ENCODE results near the gene TBC1D22A. TPM values are rescaled to one million over a fixed set of nuclear protein-coding genes. Genes with fewer than 3 reads are reported as not detected.

Gene TBC1D22A
- polyA plus RNA-seq, 1 of the 3 experiments (the other 2 are of a cell fraction): 16.5 TPM

DNA sequence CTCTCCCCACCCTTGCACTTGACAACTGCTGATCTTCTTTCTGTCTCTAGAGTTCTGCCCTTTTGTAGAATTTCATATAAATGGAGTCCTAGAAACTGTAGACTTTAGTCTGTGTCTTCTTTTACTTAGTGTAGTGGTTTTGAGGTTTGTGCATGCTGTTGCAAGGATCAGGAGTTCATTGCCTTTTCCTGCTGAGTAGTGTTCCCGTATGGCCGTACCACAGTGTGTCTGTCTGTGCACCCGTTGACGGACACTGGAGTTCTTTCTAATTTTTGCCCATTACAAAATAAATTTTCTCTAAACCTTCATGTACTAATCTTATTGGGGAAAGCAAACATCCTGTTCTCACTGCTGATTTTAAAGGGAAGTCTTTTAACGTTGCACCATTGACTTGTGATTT is 138.1 kb downstream of the TBC1D22A start (continued):
- TF ChIP-seq EP300 (IDR thresholded peaks at IDR 0.05; ENCODE audit: borderline replicate concordance in 1 of 2, low read depth in 1 of 2, low read length in 1 of 2): no peak
- no peak for TF ChIP-seq FOXJ3 (CRISPR knock-in tag; IDR thresholded peaks at IDR 0.05)
- TF ChIP-seq MAX (IDR thresholded peaks at IDR 0.05; ENCODE audit: low read depth): no peak
- TF ChIP-seq MEF2A (IDR thresholded peaks at IDR 0.05; ENCODE audit: borderline replicate concordance, low read depth): no peak

DNA sequence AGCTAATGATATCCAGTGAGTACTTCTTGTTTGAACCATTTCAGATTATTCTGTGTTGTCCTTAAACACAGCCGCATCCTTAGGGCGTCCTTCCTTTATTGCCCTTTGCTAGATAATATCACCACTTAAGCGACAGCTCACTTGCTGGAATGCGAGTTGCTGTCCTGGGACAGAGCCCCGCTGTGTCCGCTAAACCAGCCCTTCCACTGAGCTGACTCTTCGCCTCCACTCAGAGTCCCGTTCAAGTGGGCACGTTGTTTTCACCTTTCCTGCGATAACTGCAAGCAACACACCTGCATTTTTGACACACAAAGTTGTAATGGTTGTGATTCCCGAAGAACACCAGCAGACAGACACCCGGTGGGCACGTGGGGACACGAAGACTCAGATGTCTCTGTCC is 140.0 kb downstream of the TBC1D22A start:
- H3K27me3 ChIP-seq (ENCODE audit: insufficient read depth): no peaks in the 10 kb centered on the region
- H3K27ac ChIP-seq (ENCODE audit: low read depth in 2 of 2, low read length in 1 of 2): no peak overlapping the region
- WGBS (ENCODE audit: low lambda C conversion rate): 88% methylated on average over 14 of the region's 14 CpGs
- no peak overlapping the region for H2AFZ ChIP-seq (ENCODE audit: low read depth)
- H3K36me3 ChIP-seq (replicated peaks in 1 of 2; ENCODE audit: control insufficient read depth in 1 of 2, insufficient read depth in 2 of 2, low read length in 1 of 2): no peaks in the 10 kb centered on the region
- H4K20me1 ChIP-seq (ENCODE audit: insufficient read depth): no peaks in the 10 kb centered on the region
- H3K9me2 ChIP-seq: no peaks in the 10 kb centered on the region
- peaks cover 0 to 10% of the 10 kb centered on the region in 2 experiments; a peak in 2 of 4 replicates for H3K4me1 ChIP-seq (ENCODE audit: control insufficient read depth in 1 of 2, insufficient read depth in 2 of 2, low read depth in 1 of 2, low read length in 1 of 2)
- no peak overlapping the region for H3K4me2 ChIP-seq
- no peaks in the 10 kb centered on the region for H3K79me2 ChIP-seq (ENCODE audit: insufficient read depth)
- no peak for TF ChIP-seq ELF1 (IDR thresholded peaks at IDR 0.05)
- TF ChIP-seq MXI1 (IDR thresholded peaks at IDR 0.05; ENCODE audit: low read depth, low read length): no peak
- TF ChIP-seq NRF1 (IDR thresholded peaks at IDR 0.05; ENCODE audit: low read depth, low read length): no peak
- no peak for TF ChIP-seq POLR2AphosphoS5 (IDR thresholded peaks at IDR 0.05; ENCODE audit: low read depth, low read length)
- TF ChIP-seq PBX3 (IDR thresholded peaks at IDR 0.05): no peak
- TF ChIP-seq USF2 (IDR thresholded peaks at IDR 0.05; ENCODE audit: borderline replicate concordance, low read depth, low read length): no peak
- TF ChIP-seq GATA2 (CRISPR knock-in tag; IDR thresholded peaks at IDR 0.05): no peak
- no peak for TF ChIP-seq RCOR1 (IDR thresholded peaks at IDR 0.05; ENCODE audit: low read length)
- TF ChIP-seq MEF2A (IDR thresholded peaks at IDR 0.05; ENCODE audit: borderline replicate concordance, low read depth): no peak
- TF ChIP-seq FOXJ3 (CRISPR knock-in tag; IDR thresholded peaks at IDR 0.05): no peak
- no peak overlapping the region for H3K4me3 ChIP-seq (ENCODE audit: low read depth in 2 of 2, low read length in 1 of 2)
- no peaks in the 10 kb centered on the region for H3F3A ChIP-seq (replicated peaks; ENCODE audit: insufficient read depth)
- H3K9ac ChIP-seq: no peak overlapping the region
- CTCF ChIA-PET: no interaction called here
- DNase-seq: no peak
- H3K9me3 ChIP-seq: no peaks in the 10 kb centered on the region
- POLR2A ChIA-PET: no interaction called here

DNA sequence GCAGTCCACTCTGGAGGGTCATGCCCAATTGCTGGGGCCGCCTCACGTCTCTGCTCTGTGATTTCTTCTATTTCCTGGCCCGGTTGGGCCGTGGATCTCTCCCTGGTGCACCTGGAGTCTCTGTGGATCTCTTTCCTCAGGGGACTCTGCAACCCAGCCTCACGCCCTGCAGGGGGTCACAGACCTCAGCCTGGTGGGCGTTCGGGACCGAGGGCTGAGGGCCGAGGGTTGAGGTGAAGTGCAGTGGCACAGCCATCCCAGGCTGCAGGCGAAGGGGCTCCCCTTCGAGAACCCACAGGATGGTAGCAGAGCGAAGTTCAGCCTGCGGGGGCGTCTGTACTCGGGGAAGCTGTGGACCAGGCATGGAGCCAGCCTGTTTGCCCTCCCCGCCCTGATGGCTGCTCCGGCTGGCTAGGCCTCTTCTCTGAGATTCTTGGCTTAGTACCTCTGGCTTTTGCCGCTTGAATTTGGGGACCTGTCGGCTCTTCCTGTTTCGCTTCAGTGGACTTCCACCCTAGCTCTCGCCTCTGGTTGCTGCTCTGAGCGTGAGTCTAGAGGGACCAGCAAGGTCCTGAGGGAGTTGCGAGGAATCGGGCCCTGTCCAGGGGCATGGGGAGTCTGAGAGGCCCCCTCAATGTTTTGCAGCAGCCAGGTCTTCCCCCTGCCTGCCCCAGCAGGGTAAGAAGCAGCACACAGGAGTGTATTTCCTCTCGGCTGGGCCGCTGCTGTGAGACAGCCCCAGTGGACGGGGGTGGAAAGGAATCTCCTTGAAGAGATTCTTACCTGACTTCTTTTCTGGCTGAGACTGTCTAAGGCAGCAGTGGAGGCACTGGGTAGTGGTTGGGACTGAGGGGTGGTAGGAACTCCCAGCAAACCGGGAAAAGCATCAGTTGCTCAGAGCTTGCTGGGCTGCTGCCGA is 140.8 kb downstream of the TBC1D22A start:
- no peak for TF ChIP-seq EZH2phosphoT487 (IDR thresholded peaks at IDR 0.05; ENCODE audit: borderline replicate concordance, low read depth)
- Histone ChIP-seq H3K9me2 (no peaks in the 10 kb centered on the region), H3F3A (replicated peaks; ENCODE audit: insufficient read depth) (no peaks in the 10 kb centered on the region), H3K27ac (ENCODE audit: low read depth in 2 of 2, low read length in 1 of 2) (no peak overlapping the region), H2AFZ (ENCODE audit: low read depth) (no peak overlapping the region), H3K27me3 (ENCODE audit: insufficient read depth) (no peaks in the 10 kb centered on the region), H3K4me1 (ENCODE audit: control insufficient read depth in 1 of 2, insufficient read depth in 2 of 2, low read depth in 1 of 2, low read length in 1 of 2) (peaks cover 0 to 7% of the 10 kb centered on the region in 2 experiments; a peak in 1 of 4 replicates), H3K9me3 (no peaks in the 10 kb centered on the region), H3K9ac (no peak overlapping the region), H4K20me1 (ENCODE audit: insufficient read depth) (no peaks in the 10 kb centered on the region), H3K79me2 (ENCODE audit: insufficient read depth) (no peaks in the 10 kb centered on the region), H3K4me3 (ENCODE audit: low read depth in 2 of 2, low read length in 1 of 2) (no peak overlapping the region), H3K36me3 (replicated peaks in 1 of 2; ENCODE audit: control insufficient read depth in 1 of 2, insufficient read depth in 2 of 2, low read length in 1 of 2) (no peaks in the 10 kb centered on the region), H3K4me2 (no peak overlapping the region)
- POLR2A ChIA-PET: no interaction called here
- CTCF ChIA-PET: interaction anchor here (1.1 kb wide), 1 partner anchor 37 kb away, joined by 4 read pairs; no protein-coding TSS in a partner anchor
- 93% methylated on average over 21 of the region's 29 CpGs for WGBS (ENCODE audit: low lambda C conversion rate)
- DNase-seq: no peak
